22Rv1 (cell line): ENCODE results near the gene STUB1.

Experiments used
- CTCF ChIP-seq: fragments of 450-650 bp; IDR thresholded peaks from 2 replicates; pipeline ENCODE4 v1.5.1; 2017; ENCODE audit warnings: mild to moderate bottlenecking
- ZFX ChIP-seq: fragments of 450-650 bp; IDR thresholded peaks from 2 replicates; pipeline ENCODE4 v1.6.1; 2017; ENCODE audit warnings: antibody characterized with exemption, borderline replicate concordance

- TF ChIP-seq CTCF (no peak), ZFX (no peak)
Observed at GRCh38 chr16:716200-716568, 36.0 kb downstream of the STUB1 start.
